ENCODE data around the gene PAPOLA. TPM values are rescaled to one million over a fixed set of nuclear protein-coding genes. Genes with fewer than 3 reads are reported as not detected.

Gene PAPOLA
- total RNA-seq, 1 experiment from 2014 or later, result 207 TPM

DNA sequence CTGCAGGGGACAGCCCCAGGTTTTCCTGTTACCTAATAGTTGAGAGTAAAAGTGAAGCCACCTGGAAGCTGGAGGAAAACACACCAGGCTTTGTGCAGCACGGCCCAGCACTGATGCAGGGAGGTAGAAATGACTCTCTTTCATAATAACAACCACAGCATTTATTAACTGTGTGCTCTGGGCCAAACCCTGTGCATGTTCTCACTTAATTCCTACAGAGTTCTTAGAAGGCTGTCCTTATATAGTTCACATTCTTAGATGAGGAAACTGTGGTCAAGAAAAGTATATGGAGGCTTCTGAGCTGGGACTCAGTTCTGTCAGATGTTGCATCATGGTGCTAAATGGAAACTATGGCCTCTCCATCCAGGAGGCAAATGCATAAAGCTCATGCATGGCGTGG is 100.0 kb downstream of the PAPOLA start:
- H3K27me3 ChIP-seq (replicated peaks; ENCODE audit: control insufficient read depth, insufficient read depth, low read length), result no peaks in the 10 kb centered on the region; the same call in 1 of the 2 replicates
- Mint-ChIP-seq H3K36me3 (ENCODE audit: insufficient read depth, unreplicated experiment) (no peaks in the 10 kb centered on the region), H3K9me3 (ENCODE audit: unreplicated experiment) (no peaks in the 10 kb centered on the region), H3K27me3 (ENCODE audit: insufficient read depth, unreplicated experiment) (no peaks in the 10 kb centered on the region), H3K27ac (ENCODE audit: unreplicated experiment) (no peak overlapping the region), H3K4me1 (ENCODE audit: low read depth, unreplicated experiment) (no peaks in the 10 kb centered on the region), H3K4me3 (ENCODE audit: unreplicated experiment) (no peak overlapping the region)
- no peaks in the 10 kb centered on the region for H3K4me1 ChIP-seq
- POLR2A ChIA-PET, result no interaction called here
- CTCF ChIA-PET, result no interaction called here
- H3K36me3 ChIP-seq (ENCODE audit: control insufficient read depth, insufficient read depth, low read length), result no peaks in the 10 kb centered on the region
- no peak overlapping the region for H3K4me3 ChIP-seq (ENCODE audit: low read depth, low read length)
- intact Hi-C loops (cut with micrococcal nuclease; ENCODE audit: unreplicated experiment), result no loop called here
- H3K9me3 ChIP-seq, result no peaks in the 10 kb centered on the region
- no peak for TF ChIP-seq CTCF (IDR thresholded peaks at IDR 0.05; ENCODE audit: insufficient read depth in 1 of 2, low read depth in 1 of 2, low read length in 1 of 2, severe bottlenecking in 1 of 2, unreplicated experiment in 1 of 2)
- DNase-seq, result no peak
- no TSS peak for BruUV-seq (replicated peaks)

DNA sequence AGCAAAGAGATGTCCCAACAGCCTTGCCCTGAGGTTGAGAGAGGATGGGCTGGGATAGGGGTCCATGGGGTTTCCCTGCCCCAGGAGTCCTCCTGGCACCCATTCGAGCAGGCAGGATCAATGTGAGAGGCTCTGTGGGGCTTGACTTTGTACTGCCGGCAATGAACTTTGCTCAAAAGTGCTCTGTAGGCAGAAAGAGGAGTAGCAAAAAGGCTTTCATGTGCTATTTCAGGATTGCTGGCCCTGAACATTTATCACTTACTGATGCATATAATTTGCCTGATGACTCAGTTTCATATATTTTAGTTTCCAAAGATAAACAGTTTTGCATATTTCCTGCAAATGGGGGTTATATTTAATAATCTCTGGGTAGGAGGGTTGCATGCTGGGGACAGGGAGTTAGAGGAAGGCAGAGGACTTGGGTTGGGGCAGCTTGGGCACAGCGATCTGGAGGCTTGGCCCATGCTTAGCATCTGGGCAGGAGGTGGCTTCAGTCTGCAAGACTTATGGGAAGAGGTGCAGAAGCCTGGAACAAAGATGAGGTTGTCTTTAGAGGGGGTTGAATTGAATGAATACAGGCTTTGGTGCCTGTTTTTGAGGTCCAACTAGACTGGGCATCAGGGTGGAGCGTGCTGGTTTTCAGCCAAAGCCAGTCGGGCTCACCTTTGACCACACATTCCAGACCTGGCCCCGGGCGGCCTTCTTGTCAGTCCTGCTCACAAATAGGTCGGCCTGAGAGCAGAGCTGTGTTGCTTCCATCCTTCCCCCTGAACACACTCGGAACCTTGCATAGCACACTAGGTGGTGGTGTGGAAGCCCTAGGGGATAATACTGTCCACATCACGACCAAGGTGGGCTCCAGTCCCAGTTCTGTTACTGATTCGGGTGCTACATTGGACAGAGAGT is 101.4 kb downstream of the PAPOLA start:
- Mint-ChIP-seq H3K27me3 (ENCODE audit: insufficient read depth, unreplicated experiment) (no peaks in the 10 kb centered on the region), H3K9me3 (ENCODE audit: unreplicated experiment) (no peaks in the 10 kb centered on the region), H3K27ac (ENCODE audit: unreplicated experiment) (no peak overlapping the region), H3K4me1 (ENCODE audit: low read depth, unreplicated experiment) (no peaks in the 10 kb centered on the region), H3K36me3 (ENCODE audit: insufficient read depth, unreplicated experiment) (no peaks in the 10 kb centered on the region), H3K4me3 (ENCODE audit: unreplicated experiment) (no peak overlapping the region)
- intact Hi-C loops (cut with micrococcal nuclease; ENCODE audit: unreplicated experiment), result no loop called here
- no peak overlapping the region for H3K4me3 ChIP-seq (ENCODE audit: low read depth, low read length)
- no peaks in the 10 kb centered on the region for H3K36me3 ChIP-seq (ENCODE audit: control insufficient read depth, insufficient read depth, low read length)
- ChIA-PET POLR2A (no interaction called here), CTCF (no interaction called here)
- no TSS peak for BruUV-seq (replicated peaks)
- no peaks in the 10 kb centered on the region; the same call in 1 of the 2 replicates for H3K27me3 ChIP-seq (replicated peaks; ENCODE audit: control insufficient read depth, insufficient read depth, low read length)
- no peak for DNase-seq
- no peak for TF ChIP-seq CTCF (IDR thresholded peaks at IDR 0.05; ENCODE audit: insufficient read depth in 1 of 2, low read depth in 1 of 2, low read length in 1 of 2, severe bottlenecking in 1 of 2, unreplicated experiment in 1 of 2)
- no peaks in the 10 kb centered on the region for H3K9me3 ChIP-seq
- H3K4me1 ChIP-seq, result no peaks in the 10 kb centered on the region

DNA sequence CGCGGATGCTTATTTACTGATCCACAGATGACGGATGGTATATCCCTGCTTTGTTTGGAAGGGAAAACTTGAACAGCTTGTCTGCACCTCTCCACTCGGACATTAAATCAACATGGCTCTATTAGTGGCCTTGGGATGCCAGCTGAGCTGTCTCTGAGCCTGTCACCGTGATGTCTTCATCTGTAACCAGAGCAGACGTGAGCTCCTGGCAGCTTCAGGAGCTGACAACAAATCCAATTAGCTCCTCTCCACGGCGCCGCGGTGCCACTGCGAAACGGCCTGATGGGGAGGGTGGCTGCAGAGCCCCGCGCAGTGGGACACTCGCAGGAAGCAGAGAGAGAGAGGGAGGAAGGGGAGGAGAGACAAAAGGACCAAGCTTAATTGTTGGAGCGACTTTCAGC is 112.3 kb downstream of the PAPOLA start:
- Histone ChIP-seq H3K4me1 (no peaks in the 10 kb centered on the region), H3K9me3 (no peaks in the 10 kb centered on the region), H3K4me3 (ENCODE audit: low read depth, low read length) (no peak overlapping the region), H3K36me3 (ENCODE audit: control insufficient read depth, insufficient read depth, low read length) (no peaks in the 10 kb centered on the region), H3K27me3 (replicated peaks; ENCODE audit: control insufficient read depth, insufficient read depth, low read length) (no peaks in the 10 kb centered on the region; the same call in 1 of the 2 replicates)
- Mint-ChIP-seq H3K4me1 (ENCODE audit: low read depth, unreplicated experiment) (no peaks in the 10 kb centered on the region), H3K27ac (ENCODE audit: unreplicated experiment) (no peak overlapping the region), H3K9me3 (ENCODE audit: unreplicated experiment) (peaks cover 13% of the 10 kb centered on the region), H3K27me3 (ENCODE audit: insufficient read depth, unreplicated experiment) (peaks cover 23% of the 10 kb centered on the region), H3K36me3 (ENCODE audit: insufficient read depth, unreplicated experiment) (no peaks in the 10 kb centered on the region), H3K4me3 (ENCODE audit: unreplicated experiment) (peak overlapping the region; percentile 13)
- ChIA-PET POLR2A (no interaction called here), CTCF (interaction anchor here (0.6 kb wide), 1 partner anchor 133 kb away, joined by 5 read pairs; no protein-coding TSS in a partner anchor)
- intact Hi-C loops (cut with micrococcal nuclease; ENCODE audit: unreplicated experiment), result no loop called here
- no peak for TF ChIP-seq CTCF (IDR thresholded peaks at IDR 0.05; ENCODE audit: insufficient read depth in 1 of 2, low read depth in 1 of 2, low read length in 1 of 2, severe bottlenecking in 1 of 2, unreplicated experiment in 1 of 2)
- DNase-seq, result no peak
- no TSS peak for BruUV-seq (replicated peaks)

Data from Caco-2 (cell line).